Activated naive CD8-positive, alpha-beta T cell (primary cell): ENCODE measurements around the gene MYBPC2.
"Not testable (repeated sequence)": the region's sequence is repeated elsewhere in the genome, so short reads cannot be mapped to it uniquely, and the experiment has no call there.

Source experiments
- H3K27ac Mint-ChIP-seq: one replicate; pipeline ENCODE4 v1.8.0; 2021; ENCODE audit warnings: mixed read lengths
- H3K27me3 Mint-ChIP-seq: one replicate; pipeline ENCODE4 v1.8.0; 2021; ENCODE audit warnings: mixed read lengths
- H3K36me3 Mint-ChIP-seq: one replicate; pipeline ENCODE4 v1.8.0; 2021; ENCODE audit warnings: mixed read lengths
- H3K4me1 Mint-ChIP-seq: one replicate; pipeline ENCODE4 v1.8.0; 2021; ENCODE audit warnings: low read depth, mixed read lengths
- H3K4me3 Mint-ChIP-seq: one replicate; pipeline ENCODE4 v1.8.0; 2021; ENCODE audit warnings: mild to moderate bottlenecking, mixed read lengths
- H3K9me3 Mint-ChIP-seq: one replicate; pipeline ENCODE4 v1.8.0; 2021; ENCODE audit warnings: low read depth, mixed read lengths

The MYBPC2 gene

GRCh38 chr19:50455992-50456391, 23.3 kb downstream of the MYBPC2 start:
- H3K4me3 Mint-ChIP-seq = no peak overlapping the region
- H3K27ac Mint-ChIP-seq = no peak overlapping the region
- H3K27me3 Mint-ChIP-seq = peaks cover 11% of the 10 kb centered on the region
- H3K36me3 Mint-ChIP-seq = peaks cover 2% of the 10 kb centered on the region
- H3K4me1 Mint-ChIP-seq = no peaks in the 10 kb centered on the region
- no peaks in the 10 kb centered on the region for H3K9me3 Mint-ChIP-seq

- no peaks in the 10 kb centered on the region for H3K9me3 Mint-ChIP-seq
- no peak overlapping the region for H3K27ac Mint-ChIP-seq
- no peak overlapping the region for H3K4me3 Mint-ChIP-seq
- peaks cover 3% of the 10 kb centered on the region for H3K4me1 Mint-ChIP-seq
- peaks cover 11% of the 10 kb centered on the region for H3K27me3 Mint-ChIP-seq
- H3K36me3 Mint-ChIP-seq = peaks cover 2% of the 10 kb centered on the region
Measured at GRCh38 chr19:50457300-50457699, 24.6 kb downstream of the MYBPC2 start.

DNA sequence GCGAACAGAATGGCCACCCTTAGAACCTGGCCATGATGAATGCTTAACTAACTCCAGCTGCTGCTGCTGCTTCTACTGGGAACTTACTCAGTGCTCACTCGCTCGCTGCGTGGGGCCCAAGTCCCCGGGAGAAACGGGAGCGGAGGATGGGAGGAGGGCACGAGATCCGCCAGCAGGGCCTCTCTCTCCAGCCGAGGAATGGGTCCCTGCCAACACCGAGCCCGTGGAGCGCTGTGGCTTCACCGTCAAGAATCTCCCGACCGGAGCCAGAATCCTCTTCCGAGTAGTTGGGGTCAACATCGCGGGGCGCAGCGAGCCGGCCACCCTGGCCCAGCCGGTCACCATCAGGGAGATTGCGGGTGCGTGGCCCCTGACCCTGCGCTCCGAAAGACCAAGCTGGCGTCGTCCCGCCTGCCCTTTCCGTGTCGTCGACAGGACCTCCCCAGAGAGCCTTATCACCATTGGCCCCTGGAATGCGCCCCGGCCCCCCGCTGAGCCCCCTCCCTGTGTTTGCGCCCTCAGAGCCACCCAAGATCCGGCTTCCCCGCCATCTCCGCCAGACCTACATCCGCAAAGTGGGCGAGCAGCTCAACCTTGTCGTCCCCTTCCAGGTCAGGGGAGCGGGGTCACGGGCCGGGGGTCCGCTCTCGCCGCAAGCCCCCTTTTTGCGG, 25.8 kb downstream of the MYBPC2 start:
- peaks cover 13% of the 10 kb centered on the region for H3K27me3 Mint-ChIP-seq
- H3K27ac Mint-ChIP-seq = no peak overlapping the region
- H3K4me3 Mint-ChIP-seq = no peak overlapping the region
- no peaks in the 10 kb centered on the region for H3K9me3 Mint-ChIP-seq
- H3K4me1 Mint-ChIP-seq = peaks cover 3% of the 10 kb centered on the region
- H3K36me3 Mint-ChIP-seq = peaks cover 2% of the 10 kb centered on the region

GRCh38 chr19:50459067-50459456, 26.4 kb downstream of the MYBPC2 start:
- Mint-ChIP-seq H3K9me3 (no peaks in the 10 kb centered on the region), H3K36me3 (peaks cover 2% of the 10 kb centered on the region), H3K27me3 (peaks cover 13% of the 10 kb centered on the region), H3K27ac (no peak overlapping the region), H3K4me3 (no peak overlapping the region), H3K4me1 (peaks cover 3% of the 10 kb centered on the region)

DNA sequence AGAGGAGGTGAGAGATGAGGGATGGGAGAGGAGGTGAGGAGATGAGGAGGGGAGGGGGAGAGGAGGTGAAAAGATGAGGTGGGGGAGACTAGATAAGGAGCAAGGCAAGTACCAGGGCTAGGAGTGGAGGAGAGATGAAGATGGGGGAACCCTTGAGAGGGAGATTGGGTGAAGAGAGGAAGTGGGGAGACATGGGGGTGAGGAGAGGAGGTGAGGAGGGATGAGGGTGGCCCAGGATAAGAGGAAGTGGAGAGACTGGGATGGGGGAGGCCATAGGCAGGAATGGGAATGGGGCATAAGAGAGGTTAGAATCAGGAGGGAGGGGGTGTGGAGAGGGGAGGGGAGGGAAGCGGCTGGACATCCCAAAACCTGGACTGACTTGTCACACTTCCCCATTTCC, 26.9 kb downstream of the MYBPC2 start:
- H3K27ac Mint-ChIP-seq = no peak overlapping the region
- no peaks in the 10 kb centered on the region for H3K9me3 Mint-ChIP-seq
- peaks cover 3% of the 10 kb centered on the region for H3K4me1 Mint-ChIP-seq
- H3K4me3 Mint-ChIP-seq = no peak overlapping the region
- H3K36me3 Mint-ChIP-seq = peaks cover 2% of the 10 kb centered on the region
- H3K27me3 Mint-ChIP-seq = peaks cover 13% of the 10 kb centered on the region

- H3K27ac Mint-ChIP-seq = no peak overlapping the region
- H3K4me3 Mint-ChIP-seq = no peak overlapping the region
- peaks cover 13% of the 10 kb centered on the region for H3K27me3 Mint-ChIP-seq
- H3K9me3 Mint-ChIP-seq = no peaks in the 10 kb centered on the region
- peaks cover 3% of the 10 kb centered on the region for H3K4me1 Mint-ChIP-seq
- peaks cover 2% of the 10 kb centered on the region for H3K36me3 Mint-ChIP-seq
Measured at GRCh38 chr19:50460161-50460765, 27.6 kb downstream of the MYBPC2 start.

- Mint-ChIP-seq H3K4me3 (no peak overlapping the region), H3K9me3 (no peaks in the 10 kb centered on the region), H3K36me3 (peaks cover 2% of the 10 kb centered on the region), H3K27me3 (peaks cover 13% of the 10 kb centered on the region), H3K27ac (no peak overlapping the region), H3K4me1 (peaks cover 3% of the 10 kb centered on the region)
Measured at GRCh38 chr19:50461066-50461875, 28.6 kb downstream of the MYBPC2 start.

- H3K9me3 Mint-ChIP-seq = no peaks in the 10 kb centered on the region
- no peak overlapping the region for H3K4me3 Mint-ChIP-seq
- peaks cover 4% of the 10 kb centered on the region for H3K27me3 Mint-ChIP-seq
- peaks cover 3% of the 10 kb centered on the region for H3K4me1 Mint-ChIP-seq
- H3K36me3 Mint-ChIP-seq = no peaks in the 10 kb centered on the region
- H3K27ac Mint-ChIP-seq = no peak overlapping the region
Measured at GRCh38 chr19:50462970-50463369, 30.3 kb downstream of the MYBPC2 start.

DNA sequence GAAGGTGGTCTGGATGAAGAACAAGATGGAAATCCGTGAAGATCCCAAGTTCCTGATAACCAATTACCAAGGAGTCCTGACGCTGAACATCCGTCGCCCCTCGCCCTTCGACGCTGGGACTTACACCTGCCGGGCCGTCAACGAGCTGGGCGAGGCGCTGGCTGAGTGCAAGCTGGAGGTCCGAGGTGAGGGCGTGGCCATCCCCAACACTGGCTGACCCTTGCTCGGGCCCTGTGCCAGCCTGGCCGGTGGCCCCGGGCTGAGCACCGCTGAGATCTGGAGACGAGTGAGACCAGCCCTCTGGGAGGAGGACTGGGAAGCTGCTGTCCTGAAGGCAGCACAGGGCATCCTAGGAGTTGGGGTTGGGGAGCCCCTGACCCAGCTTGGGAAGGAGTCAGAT, 31.7 kb downstream of the MYBPC2 start:
- peaks cover 3% of the 10 kb centered on the region for H3K4me1 Mint-ChIP-seq
- H3K27ac Mint-ChIP-seq = no peak overlapping the region
- no peaks in the 10 kb centered on the region for H3K36me3 Mint-ChIP-seq
- H3K27me3 Mint-ChIP-seq = peaks cover 4% of the 10 kb centered on the region
- no peaks in the 10 kb centered on the region for H3K9me3 Mint-ChIP-seq
- no peak overlapping the region for H3K4me3 Mint-ChIP-seq

- no peaks in the 10 kb centered on the region for H3K9me3 Mint-ChIP-seq
- peaks cover 3% of the 10 kb centered on the region for H3K4me1 Mint-ChIP-seq
- H3K27ac Mint-ChIP-seq = no peak overlapping the region
- H3K36me3 Mint-ChIP-seq = no peaks in the 10 kb centered on the region
- no peak overlapping the region for H3K4me3 Mint-ChIP-seq
- peaks cover 4% of the 10 kb centered on the region for H3K27me3 Mint-ChIP-seq
Measured at GRCh38 chr19:50465000-50465399, 32.3 kb downstream of the MYBPC2 start.

DNA sequence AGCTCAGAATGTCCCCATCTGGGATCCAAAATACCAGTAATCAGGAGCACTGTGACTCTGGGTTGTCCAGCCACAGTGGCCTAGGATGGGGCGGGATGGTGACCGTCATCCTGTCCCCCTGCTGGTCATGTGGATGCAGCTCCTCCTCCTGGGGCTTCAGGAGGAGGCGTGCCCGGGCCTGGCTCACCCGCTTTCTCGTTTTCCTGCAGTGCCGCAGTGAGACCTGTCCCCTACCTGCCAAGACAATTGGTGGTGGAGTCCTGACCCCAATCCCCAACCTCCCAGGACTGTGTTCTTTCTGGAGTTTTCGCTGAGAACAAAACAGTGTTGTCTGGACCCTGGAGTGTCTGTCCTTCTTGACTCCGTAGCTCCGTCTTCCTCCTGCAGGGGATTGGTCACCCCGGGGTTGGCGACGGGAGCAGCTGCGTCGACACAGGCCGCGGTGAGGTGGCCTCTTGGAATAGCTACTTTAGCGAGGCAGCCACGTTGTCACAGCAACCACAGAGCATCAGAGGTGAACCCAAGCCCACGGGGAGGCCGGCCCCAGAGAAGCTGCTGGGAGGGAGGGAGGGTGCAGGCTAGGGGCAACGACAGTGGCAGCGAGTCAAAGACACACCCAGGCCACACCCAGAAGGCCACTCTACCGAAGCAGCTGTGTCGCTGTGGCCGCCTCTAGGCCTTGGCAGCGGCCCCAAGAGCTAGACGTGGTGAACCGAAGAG, 33.5 kb downstream of the MYBPC2 start:
- peaks cover 2% of the 10 kb centered on the region for H3K27me3 Mint-ChIP-seq
- peaks cover 2% of the 10 kb centered on the region for H3K4me1 Mint-ChIP-seq
- H3K9me3 Mint-ChIP-seq = no peaks in the 10 kb centered on the region
- H3K27ac Mint-ChIP-seq = no peak overlapping the region
- H3K36me3 Mint-ChIP-seq = no peaks in the 10 kb centered on the region
- H3K4me3 Mint-ChIP-seq = no peak overlapping the region

DNA sequence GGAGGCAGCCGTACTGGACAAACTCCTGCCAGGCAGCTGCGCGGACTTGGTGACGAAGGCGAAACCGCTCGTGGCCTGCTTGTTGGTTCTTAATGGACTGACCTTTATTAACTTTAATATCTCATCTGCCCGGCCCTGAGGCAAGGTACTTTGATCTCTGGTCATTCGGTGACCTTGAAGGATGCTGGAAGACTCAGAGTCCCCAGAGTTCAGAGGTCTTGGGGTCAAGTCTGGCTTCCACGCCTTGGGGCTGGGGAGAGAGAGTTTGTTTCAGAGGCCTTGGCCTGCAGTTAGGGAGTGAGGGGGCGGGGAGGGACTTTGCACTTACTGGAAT, 34.0 kb downstream of the MYBPC2 start:
- H3K4me1 Mint-ChIP-seq = no peaks in the 10 kb centered on the region

DNA sequence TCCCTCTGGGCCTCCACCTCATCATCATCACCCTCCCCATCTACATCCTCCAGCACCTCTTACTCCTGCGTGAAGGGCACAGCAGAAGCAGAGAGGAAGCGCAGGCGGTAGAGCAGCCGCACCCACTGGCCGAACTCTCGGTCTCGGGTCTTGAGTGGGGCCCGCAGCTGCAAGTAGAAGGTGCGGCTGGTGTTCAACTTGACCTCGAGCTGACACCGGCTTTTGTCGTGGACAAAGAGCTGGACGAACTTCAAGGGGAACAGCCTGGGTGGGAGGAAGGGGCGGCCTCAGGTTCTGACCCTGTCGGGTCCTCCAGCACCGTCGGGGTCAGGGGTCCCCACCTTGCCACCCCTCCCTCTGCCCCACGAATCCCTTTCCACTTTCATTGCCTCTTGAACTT, 34.9 kb downstream of the MYBPC2 start:
- Mint-ChIP-seq H3K4me1 (no peaks in the 10 kb centered on the region), H3K36me3 (no peaks in the 10 kb centered on the region), H3K9me3 (no peaks in the 10 kb centered on the region), H3K27ac (no peak overlapping the region), H3K4me3 (no peak overlapping the region), H3K27me3 (peaks cover 2% of the 10 kb centered on the region)

More for the DNA sequence above, 34.0 kb downstream of the MYBPC2 start:
- Mint-ChIP-seq H3K27me3 (peaks cover 2% of the 10 kb centered on the region), H3K36me3 (no peaks in the 10 kb centered on the region), H3K27ac (no peak overlapping the region), H3K4me3 (no peak overlapping the region), H3K9me3 (no peaks in the 10 kb centered on the region)

- H3K9me3 Mint-ChIP-seq = no peaks in the 10 kb centered on the region
- no peak overlapping the region for H3K27ac Mint-ChIP-seq
- no peaks in the 10 kb centered on the region for H3K36me3 Mint-ChIP-seq
- no peak overlapping the region for H3K4me3 Mint-ChIP-seq
- H3K4me1 Mint-ChIP-seq = no peaks in the 10 kb centered on the region
- H3K27me3 Mint-ChIP-seq = no peaks in the 10 kb centered on the region
Measured at GRCh38 chr19:50468818-50469217, 36.1 kb downstream of the MYBPC2 start.

- H3K27ac Mint-ChIP-seq, H3K27me3 Mint-ChIP-seq, H3K4me3 Mint-ChIP-seq, H3K36me3 Mint-ChIP-seq, H3K9me3 Mint-ChIP-seq: not testable (repeated sequence)
- H3K4me1 Mint-ChIP-seq = peaks cover 15% of the 10 kb centered on the region
Measured at GRCh38 chr19:50473336-50473735, 40.6 kb downstream of the MYBPC2 start.
